ENCODE data around the gene H2BK1. TPM values are rescaled to one million over a fixed set of nuclear protein-coding genes. Genes with fewer than 3 reads are reported as not detected.

The H2BK1 gene
- total RNA-seq, 1 experiment from 2014 or later = 0.69 TPM

DNA sequence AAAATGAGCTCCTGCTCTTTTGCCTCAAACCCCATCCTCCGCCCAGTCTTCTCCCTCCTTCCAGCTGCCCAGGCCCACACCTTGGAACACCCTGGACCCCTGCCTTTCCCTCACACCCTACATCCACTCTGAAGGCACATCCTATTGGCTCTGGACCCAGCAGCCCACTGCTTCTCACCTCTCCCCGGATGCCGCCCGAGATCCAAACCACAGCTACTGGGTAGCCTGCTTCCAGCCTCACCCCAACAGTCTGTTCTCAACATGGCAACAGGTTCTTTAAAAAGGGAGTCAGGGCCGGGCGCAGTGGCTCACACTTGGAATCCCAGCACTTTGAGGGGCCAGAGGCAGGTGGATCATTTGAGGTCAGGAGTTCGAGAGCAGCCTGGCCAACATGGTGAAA lies 47.7 kb upstream of the H2BK1 start:
- Histone ChIP-seq H3K4me2 (ENCODE audit: low read length) (no peak overlapping the region), H3K27ac (ENCODE audit: low read depth, low read length) (no peak overlapping the region), H3K4me3 (replicated peaks in 1 of 2; ENCODE audit: low read depth in 1 of 2, low read length in 2 of 2) (no peak overlapping the region), H3K9me3 (ENCODE audit: control insufficient read depth in 1 of 2, insufficient read depth in 1 of 2, low read depth in 1 of 2, low read length in 2 of 2) (no peaks in the 10 kb centered on the region), H3K4me1 (ENCODE audit: control insufficient read depth in 1 of 2, insufficient read depth in 2 of 2, low read length in 2 of 2) (no peaks in the 10 kb centered on the region), H4K20me1 (ENCODE audit: insufficient read depth) (no peaks in the 10 kb centered on the region), H3K27me3 (ENCODE audit: insufficient read depth, low read length) (no peaks in the 10 kb centered on the region), H3K9ac (ENCODE audit: low read length) (no peak overlapping the region), H3K36me3 (ENCODE audit: control insufficient read depth in 1 of 2, insufficient read depth in 2 of 2, low read length in 2 of 2) (no peaks in the 10 kb centered on the region), H3K79me2 (ENCODE audit: insufficient read depth, low read length) (no peaks in the 10 kb centered on the region), H3K9me2 (ENCODE audit: insufficient read depth) (no peaks in the 10 kb centered on the region), H2AFZ (ENCODE audit: low read depth, low read length, poor library complexity, severe bottlenecking) (no peak overlapping the region)
- BruUV-seq (replicated peaks) = no TSS peak
- ATAC-seq (no peak), DNase-seq (ENCODE audit: low read depth, low spot score) (no peak)
- ChIA-PET RAD21 (ENCODE audit: low non-redundant PET in 1 of 2, low total read pairs in 2 of 2, uncharacterized antibody in 2 of 2, unreplicated experiment in 2 of 2) (no interaction called here), POLR2A (no interaction called here), CTCF (no interaction called here)
- TF ChIP-seq, protein P1, sequence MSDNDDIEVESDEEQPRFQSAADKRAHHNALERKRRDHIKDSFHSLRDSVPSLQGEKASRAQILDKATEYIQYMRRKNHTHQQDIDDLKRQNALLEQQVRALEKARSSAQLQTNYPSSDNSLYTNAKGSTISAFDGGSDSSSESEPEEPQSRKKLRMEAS (IDR thresholded peaks at IDR 0.05) = no peak
- TF ChIP-seq EGR1 (IDR thresholded peaks at IDR 0.05; ENCODE audit: low read depth) = no peak
- TF ChIP-seq ATF3 (IDR thresholded peaks at IDR 0.05) = no peak
- TF ChIP-seq ELF1 (IDR thresholded peaks at IDR 0.05; ENCODE audit: borderline replicate concordance, low read depth) = no peak
- TF ChIP-seq, protein P2, sequence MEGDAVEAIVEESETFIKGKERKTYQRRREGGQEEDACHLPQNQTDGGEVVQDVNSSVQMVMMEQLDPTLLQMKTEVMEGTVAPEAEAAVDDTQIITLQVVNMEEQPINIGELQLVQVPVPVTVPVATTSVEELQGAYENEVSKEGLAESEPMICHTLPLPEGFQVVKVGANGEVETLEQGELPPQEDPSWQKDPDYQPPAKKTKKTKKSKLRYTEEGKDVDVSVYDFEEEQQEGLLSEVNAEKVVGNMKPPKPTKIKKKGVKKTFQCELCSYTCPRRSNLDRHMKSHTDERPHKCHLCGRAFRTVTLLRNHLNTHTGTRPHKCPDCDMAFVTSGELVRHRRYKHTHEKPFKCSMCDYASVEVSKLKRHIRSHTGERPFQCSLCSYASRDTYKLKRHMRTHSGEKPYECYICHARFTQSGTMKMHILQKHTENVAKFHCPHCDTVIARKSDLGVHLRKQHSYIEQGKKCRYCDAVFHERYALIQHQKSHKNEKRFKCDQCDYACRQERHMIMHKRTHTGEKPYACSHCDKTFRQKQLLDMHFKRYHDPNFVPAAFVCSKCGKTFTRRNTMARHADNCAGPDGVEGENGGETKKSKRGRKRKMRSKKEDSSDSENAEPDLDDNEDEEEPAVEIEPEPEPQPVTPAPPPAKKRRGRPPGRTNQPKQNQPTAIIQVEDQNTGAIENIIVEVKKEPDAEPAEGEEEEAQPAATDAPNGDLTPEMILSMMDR (IDR thresholded peaks at IDR 0.05 in 2 of 3, conservative IDR thresholded peaks at IDR 0.05 in 1 of 3; ENCODE audit: borderline replicate concordance in 1 of 3, insufficient read depth in 1 of 3, low read depth in 2 of 3, low read length in 2 of 3) = no peak
- no peak for TF ChIP-seq YY1 (IDR thresholded peaks at IDR 0.05; ENCODE audit: extremely low read depth, insufficient replicate concordance, low read depth, low read length)
- no peak for TF ChIP-seq RAD21 (IDR thresholded peaks at IDR 0.05; ENCODE audit: low read depth)
- TF ChIP-seq EZH2 (IDR thresholded peaks at IDR 0.05) = no peak
- no peak for TF ChIP-seq CEBPB (IDR thresholded peaks at IDR 0.05; ENCODE audit: low read depth)
- no peak for TF ChIP-seq TCF7L2 (IDR thresholded peaks at IDR 0.05; ENCODE audit: borderline replicate concordance, extremely low read depth, insufficient read depth, insufficient read length)
- intact Hi-C loops (cut with micrococcal nuclease) = no loop called here

Data from HCT116 (cell line).